T47D (cell line): ENCODE measurements around the gene CLEC2L.

Experiments used
- DNase-seq, 2 experiments: peaks; one replicate each; pipeline versions ENCODE4 v3.0.0 to v3.0.0-alpha.2; 2011 to 2012; ENCODE audit warnings: low read depth in 1 of 2, low spot score in 1 of 2
- JUND ChIP-seq: IDR thresholded peaks from 2 replicates; pipeline ENCODE4 v1.6.1; 2012; ENCODE audit warnings: low read depth
- in situ Hi-C: cut with HindIII; loops from 2 replicates; pipeline ENCODE4 v1.10.0; 2016; ENCODE audit warnings: low sequenced_read_pairs, low pct_unique_long_range_greater_than_20kb

Gene CLEC2L

GRCh38 chr7:139566736-139567646, 43.5 kb downstream of the CLEC2L start:
- no peak for DNase-seq
- in situ Hi-C loops: no loop called here
- TF ChIP-seq JUND: no peak

- in situ Hi-C loops: no loop called here
- DNase-seq: no peak
- TF ChIP-seq JUND: no peak
Observed at GRCh38 chr7:139567647-139568345, 44.3 kb downstream of the CLEC2L start.

- DNase-seq: no peak
- TF ChIP-seq JUND: no peak
- in situ Hi-C loops: no loop called here
Observed at GRCh38 chr7:139568346-139568675, 44.8 kb downstream of the CLEC2L start.

GRCh38 chr7:139568813-139569490, 45.5 kb downstream of the CLEC2L start:
- DNase-seq: no peak

GRCh38 chr7:139570119-139570518, 46.6 kb downstream of the CLEC2L start:
- in situ Hi-C loops: no loop called here
- TF ChIP-seq JUND: no peak
- peak in 1 of 2 experiments; percentile 8 for DNase-seq

More at GRCh38 chr7:139568813-139569490, 45.5 kb downstream of the CLEC2L start:
- in situ Hi-C loops: no loop called here
- no peak for TF ChIP-seq JUND

- in situ Hi-C loops: no loop called here
- no peak for DNase-seq
- no peak for TF ChIP-seq JUND
Observed at GRCh38 chr7:139570626-139571025, 47.1 kb downstream of the CLEC2L start.

- no peak for TF ChIP-seq JUND
- in situ Hi-C loops: no loop called here
- no peak for DNase-seq
Observed at GRCh38 chr7:139571190-139571589, 47.7 kb downstream of the CLEC2L start.

- TF ChIP-seq JUND: no peak
- in situ Hi-C loops: no loop called here
- no peak for DNase-seq
Observed at GRCh38 chr7:139571651-139572050, 48.2 kb downstream of the CLEC2L start.

- in situ Hi-C loops: no loop called here
- no peak for DNase-seq
- TF ChIP-seq JUND: no peak
Observed at GRCh38 chr7:139572071-139572470, 48.6 kb downstream of the CLEC2L start.

GRCh38 chr7:139572704-139573385, 49.4 kb downstream of the CLEC2L start:
- no peak for DNase-seq
- in situ Hi-C loops: no loop called here
- no peak for TF ChIP-seq JUND

- no peak for DNase-seq
- in situ Hi-C loops: no loop called here
- TF ChIP-seq JUND: no peak
Observed at GRCh38 chr7:139573871-139574270, 50.4 kb downstream of the CLEC2L start.

- in situ Hi-C loops: no loop called here
- no peak for TF ChIP-seq JUND
Observed at GRCh38 chr7:139574618-139575337, 51.3 kb downstream of the CLEC2L start.

More at GRCh38 chr7:139574618-139575337, 51.3 kb downstream of the CLEC2L start:
- no peak for DNase-seq
